ENCODE data around the gene FAM83E.

FAM83E gene

DNA sequence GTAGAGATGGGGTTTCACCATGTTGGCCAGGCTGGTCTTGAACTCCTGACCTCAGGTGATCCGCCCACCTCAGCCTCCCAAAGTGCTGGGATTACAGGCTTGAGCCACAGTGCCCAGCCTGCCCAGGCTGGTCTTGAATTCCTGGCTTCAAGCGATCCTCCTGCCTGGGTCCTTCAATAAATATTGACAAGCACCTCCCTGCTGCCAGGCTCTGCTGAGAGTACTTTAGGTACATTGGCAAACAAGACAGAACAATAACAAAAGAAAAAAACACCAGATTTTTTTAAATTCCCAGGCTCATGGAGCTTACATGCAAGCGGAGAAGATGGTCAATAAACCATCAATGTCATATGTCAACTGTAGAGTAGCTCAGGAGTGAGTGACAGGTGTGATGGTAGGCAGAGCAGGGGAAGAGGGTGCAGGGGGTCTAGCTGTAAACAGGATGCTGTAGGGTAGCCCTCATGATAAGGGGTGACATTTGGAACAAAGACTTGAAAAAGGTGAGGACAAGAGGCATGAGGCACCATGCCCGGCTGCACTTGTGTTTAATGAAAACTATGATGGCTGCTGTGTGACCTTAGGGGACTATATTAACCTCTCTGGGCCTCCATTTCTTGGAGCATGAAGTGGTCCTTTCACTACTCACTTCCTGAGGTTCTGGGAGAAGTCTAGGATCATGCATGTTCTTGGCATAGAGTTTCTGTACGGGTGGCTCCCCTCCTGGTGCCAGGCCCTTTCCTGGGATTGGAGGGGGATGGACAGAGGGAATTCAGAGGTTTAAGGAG is 43.3 kb downstream of the FAM83E start:
- no peak for FAIRE-seq

DNA sequence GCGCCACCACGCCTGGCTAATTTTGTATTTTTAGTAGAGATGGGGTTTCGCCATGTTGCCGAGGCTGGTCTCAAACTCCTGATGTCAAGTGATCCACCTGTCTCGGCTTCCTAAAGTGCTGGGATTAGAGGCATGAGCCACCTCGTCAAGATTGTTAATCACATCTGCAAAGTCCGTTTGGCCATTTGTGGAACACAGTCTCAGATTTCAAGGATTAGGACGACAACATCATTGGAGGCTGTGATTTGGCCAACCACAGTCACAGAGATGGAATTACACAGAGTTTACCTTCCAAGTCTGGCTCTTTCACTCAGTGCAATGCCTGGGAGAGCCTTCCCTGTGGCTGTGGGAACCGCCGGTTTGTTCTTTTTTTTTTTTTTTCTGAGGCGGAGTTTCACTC is 45.1 kb downstream of the FAM83E start:
- peak; percentile 89 for FAIRE-seq

DNA sequence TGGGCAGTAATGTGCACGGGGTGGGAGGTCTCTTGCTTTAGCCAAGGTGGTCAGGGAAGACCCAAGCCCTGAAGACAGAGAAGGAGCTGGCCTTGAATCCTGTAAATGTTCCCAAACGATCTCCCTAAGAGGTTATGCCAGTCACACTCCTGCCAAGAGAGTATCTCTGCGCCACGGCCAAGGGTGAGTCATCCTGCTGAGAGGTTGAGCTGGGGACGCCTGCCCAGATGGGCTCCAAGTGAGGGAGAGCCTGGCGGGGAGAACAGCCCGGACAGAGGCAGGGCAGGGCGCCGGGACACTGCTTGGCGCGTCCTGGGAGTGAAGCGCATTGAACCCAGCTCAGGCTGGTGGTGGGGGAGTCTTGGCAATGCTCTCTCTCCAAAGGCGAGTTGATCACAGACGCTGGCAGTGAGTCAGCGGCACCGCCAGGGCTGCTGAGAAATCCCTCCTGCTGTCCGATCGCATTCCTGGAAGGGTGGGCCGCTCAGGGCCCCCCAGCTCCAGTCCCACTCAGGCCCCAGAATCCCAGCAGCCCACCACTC is 46.5 kb downstream of the FAM83E start:
- FAIRE-seq, result no peak

DNA sequence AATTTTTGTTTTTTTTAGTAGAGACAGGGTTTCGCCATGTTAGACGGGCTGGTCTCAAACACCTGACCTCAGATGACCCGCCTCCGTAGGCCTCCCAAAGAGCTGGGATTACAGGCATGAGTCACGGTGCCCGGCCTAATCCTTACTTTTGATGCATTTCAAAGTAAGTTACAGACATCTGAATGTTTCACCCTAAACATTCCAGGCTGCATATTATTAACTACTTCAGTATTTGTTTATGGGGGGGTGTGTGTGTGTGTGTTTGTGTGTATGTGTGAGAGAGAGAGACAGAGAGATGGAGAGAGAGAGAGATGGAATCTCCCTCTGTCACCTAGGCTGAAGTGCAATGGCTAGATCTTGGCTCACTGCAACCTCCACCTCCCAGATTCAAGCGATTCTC is 49.8 kb downstream of the FAM83E start:
- no peak for FAIRE-seq
